Ascending aorta (tissue), 2 donors: ENCODE measurements around the gene AIG1. TPM values are rescaled to one million over a fixed set of nuclear protein-coding genes. Genes with fewer than 3 reads are reported as not detected.

Source experiments
- DNase-seq, 2 donors: peaks; one replicate each; pipeline ENCODE4 v3.0.0-alpha.2; 2019; ENCODE audit warnings: low spot score in 2 of 2
- H3K27ac ChIP-seq, 2 donors: fragments of 200-600 bp; sonication (generic); one replicate each; pipeline ENCODE4 v1.5.1; 2016 to 2017; ENCODE audit warnings: mild to moderate bottlenecking in 1 of 2
- H3K27me3 ChIP-seq: fragments of 200-600 bp; sonication (generic); one replicate; pipeline ENCODE4 v1.5.1; 2017
- H3K36me3 ChIP-seq, 2 donors: fragments of 200-600 bp; sonication (generic); one replicate each; pipeline ENCODE4 v1.5.1; 2016
- H3K4me1 ChIP-seq, 2 donors: fragments of 200-600 bp; sonication (generic); one replicate each; pipeline ENCODE4 v1.5.1; 2016 to 2017; ENCODE audit warnings: mild to moderate bottlenecking in 1 of 2
- H3K4me3 ChIP-seq, 2 donors: fragments of 200-600 bp; sonication (generic); one replicate each; pipeline ENCODE4 v1.5.1; 2016 to 2017; ENCODE audit warnings: mild to moderate bottlenecking in 1 of 2
- H3K9me3 ChIP-seq, 2 donors: fragments of 200-600 bp; sonication (generic); one replicate each; pipeline ENCODE4 v1.5.1; 2016
- CTCF ChIP-seq, 3 experiments: fragments of 200-600 bp in 2 of 3; fragments of 450-650 bp in 1 of 3; sonication (generic) in 2 of 3; IDR thresholded peaks; one replicate each; pipeline ENCODE4 v1.5.1; 2016 to 2019; ENCODE audit warnings: antibody characterized with exemption in 3 of 3, mild to moderate bottlenecking in 1 of 3, moderate library complexity in 1 of 3
- intact Hi-C: fragments of 100-400 bp; cut with DNase I; formaldehyde crosslinking; loops from one replicate; pipeline ENCODE4 v1.15.1; 2023
- total RNA-seq: library from RNA; depleted of rRNA; stranded (reverse); fragments of >200 nt; gene quantifications from one replicate; pipeline ENCODE4 v1.1.0, GENCODE V29; 2016

AIG1 gene
- total RNA-seq, 1 donor from 2014 or later: 5.3 TPM

GRCh38 chr6:143193571-143194094 is 132.9 kb downstream of the AIG1 start:
- H3K4me3 ChIP-seq: no peak overlapping the region
- H3K36me3 ChIP-seq: no peaks in the 10 kb centered on the region
- no peaks in the 10 kb centered on the region for H3K9me3 ChIP-seq
- no peak overlapping the region for H3K27ac ChIP-seq
- no peaks in the 10 kb centered on the region for H3K4me1 ChIP-seq
- no peaks in the 10 kb centered on the region for H3K27me3 ChIP-seq
- no peak for DNase-seq
- intact Hi-C loops: no loop called here
- no peak for TF ChIP-seq CTCF (IDR thresholded peaks at IDR 0.05)

GRCh38 chr6:143194095-143194589 is 133.5 kb downstream of the AIG1 start:
- DNase-seq: no peak
- TF ChIP-seq CTCF (IDR thresholded peaks at IDR 0.05): no peak
- no peaks in the 10 kb centered on the region for H3K27me3 ChIP-seq
- no peaks in the 10 kb centered on the region for H3K36me3 ChIP-seq
- no peak overlapping the region for H3K27ac ChIP-seq
- H3K4me1 ChIP-seq: no peaks in the 10 kb centered on the region
- H3K4me3 ChIP-seq: no peak overlapping the region
- no peaks in the 10 kb centered on the region for H3K9me3 ChIP-seq
- intact Hi-C loops: no loop called here

DNA sequence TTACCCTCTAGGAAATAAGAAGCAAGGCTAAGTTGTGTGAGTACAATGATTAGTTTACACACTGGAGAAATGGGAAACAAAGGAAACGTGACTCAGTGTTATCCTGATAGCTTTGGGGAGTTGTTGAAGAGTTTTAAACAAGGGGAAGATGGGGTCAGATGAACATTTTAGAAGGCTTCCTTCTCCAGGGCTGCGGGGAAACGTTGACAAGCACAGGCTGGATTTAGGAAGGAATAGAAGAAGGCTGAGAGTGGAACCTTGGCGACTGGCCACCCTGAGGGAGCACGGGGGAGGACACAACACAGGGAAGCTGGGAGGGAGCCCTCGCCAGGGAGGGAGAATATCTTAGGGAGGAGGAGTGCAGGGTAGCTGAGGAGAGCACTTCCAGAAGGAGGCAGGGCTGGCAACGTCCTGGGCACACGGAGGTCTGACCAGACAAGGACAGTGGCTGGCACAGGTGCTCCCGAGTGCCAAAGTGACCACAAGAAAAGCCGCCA is 134.7 kb downstream of the AIG1 start:
- intact Hi-C loops: no loop called here
- Histone ChIP-seq H3K27me3 (no peaks in the 10 kb centered on the region), H3K4me1 (peaks cover 0 to 7% of the 10 kb centered on the region in 2 donors), H3K36me3 (no peaks in the 10 kb centered on the region), H3K27ac (no peak overlapping the region), H3K4me3 (no peak overlapping the region), H3K9me3 (no peaks in the 10 kb centered on the region)
- no peak for DNase-seq
- TF ChIP-seq CTCF (IDR thresholded peaks at IDR 0.05): no peak

- Histone ChIP-seq H3K4me3 (no peak overlapping the region), H3K36me3 (no peaks in the 10 kb centered on the region), H3K27me3 (no peaks in the 10 kb centered on the region), H3K9me3 (no peaks in the 10 kb centered on the region), H3K27ac (no peak overlapping the region), H3K4me1 (peaks cover 0 to 7% of the 10 kb centered on the region in 2 donors)
- TF ChIP-seq CTCF (IDR thresholded peaks at IDR 0.05): no peak
- intact Hi-C loops: no loop called here
- DNase-seq: no peak
These were observed 136.0 kb downstream of the AIG1 start for GRCh38 chr6:143196525-143197225.

GRCh38 chr6:143197377-143197776 is 136.7 kb downstream of the AIG1 start:
- intact Hi-C loops: no loop called here
- Histone ChIP-seq H3K36me3 (no peaks in the 10 kb centered on the region), H3K27ac (no peak overlapping the region), H3K4me1 (peaks cover 0 to 7% of the 10 kb centered on the region in 2 donors), H3K27me3 (no peaks in the 10 kb centered on the region), H3K4me3 (no peak overlapping the region), H3K9me3 (no peaks in the 10 kb centered on the region)
- TF ChIP-seq CTCF (IDR thresholded peaks at IDR 0.05): no peak
- no peak for DNase-seq
